CD4-positive, CD25-positive, alpha-beta regulatory T cell (primary cell): ENCODE data around the gene KBTBD13. TPM values are rescaled to one million over a fixed set of nuclear protein-coding genes. Genes with fewer than 3 reads are reported as not detected.

Experiments
- ATAC-seq, 2 donors: fragments of 150-1000 bp; cut with Tn5 transposase; one replicate each; pipeline ENCODE4 v1.10.0; 2021; ENCODE audit warnings: low read depth in 2 of 2, moderate number of reproducible peaks in 2 of 2, moderate library complexity in 1 of 2
- DNase-seq, 3 donors: peaks; one replicate each; pipeline versions ENCODE4 v3.0.0 to v3.0.0-alpha.2; 2012 to 2022; ENCODE audit warnings: mixed read lengths in 1 of 3
- H3K27ac ChIP-seq: one replicate; pipeline ENCODE4 v1.7.0; 2013; ENCODE audit warnings: mild to moderate bottlenecking, low read length; ENCODE audit not compliant: insufficient read depth, poor library complexity, severe bottlenecking
- H3K27me3 ChIP-seq: one replicate; pipeline ENCODE4 v1.7.0; 2013; ENCODE audit warnings: low read length; ENCODE audit not compliant: control insufficient read depth, insufficient read depth
- H3K36me3 ChIP-seq: one replicate; pipeline ENCODE4 v1.7.0; 2013; ENCODE audit warnings: mild to moderate bottlenecking, low read length, moderate library complexity; ENCODE audit not compliant: control insufficient read depth, insufficient read depth
- H3K4me1 ChIP-seq: 2 replicates; pipeline ENCODE4 v1.7.0; 2013; ENCODE audit warnings: mild to moderate bottlenecking, low read length; ENCODE audit not compliant: insufficient read depth, control insufficient read depth, poor library complexity, severe bottlenecking
- H3K4me3 ChIP-seq: one replicate; pipeline ENCODE4 v1.7.0; 2013; ENCODE audit warnings: low read depth, mild to moderate bottlenecking, low read length, moderate library complexity
- H3K9me3 ChIP-seq, 2 experiments: 1 replicate in 1 of 2; 2 replicates in 1 of 2; pipeline ENCODE4 v1.7.0; 2013; ENCODE audit warnings: low read length in 2 of 2, mild to moderate bottlenecking in 1 of 2, moderate library complexity in 1 of 2; ENCODE audit not compliant: control insufficient read depth in 2 of 2
- H3K27ac Mint-ChIP-seq, 3 donors: one replicate each; pipeline ENCODE4 v1.8.0; 2020 to 2022; ENCODE audit warnings: mild to moderate bottlenecking in 3 of 3, mixed read lengths in 3 of 3, moderate library complexity in 2 of 3
- H3K27me3 Mint-ChIP-seq: one replicate; pipeline ENCODE4 v1.8.0; 2022; ENCODE audit warnings: mild to moderate bottlenecking, mixed read lengths
- H3K36me3 Mint-ChIP-seq: one replicate; pipeline ENCODE4 v1.8.0; 2020; ENCODE audit warnings: mixed read lengths
- H3K4me1 Mint-ChIP-seq, 4 donors: one replicate each; pipeline ENCODE4 v1.8.0; 2020 to 2022; ENCODE audit warnings: mixed read lengths in 4 of 4, mild to moderate bottlenecking in 1 of 4
- H3K4me3 Mint-ChIP-seq, 4 donors: one replicate each; pipeline ENCODE4 v1.8.0; 2020 to 2022; ENCODE audit warnings: mild to moderate bottlenecking in 4 of 4, mixed read lengths in 4 of 4, moderate library complexity in 3 of 4
- H3K9me3 Mint-ChIP-seq, 7 donors: one replicate each; pipeline ENCODE4 v1.8.0; 2020 to 2022; ENCODE audit warnings: mixed read lengths in 7 of 7, mild to moderate bottlenecking in 3 of 7, moderate library complexity in 2 of 7
- polyA plus RNA-seq, 4 donors: library from polyadenylated mRNA; unstranded; fragments of 300-500 nt; fragmentation: Illumina TruSeq; gene quantifications; one replicate each; pipeline ENCODE4 v1.2.3, GENCODE V29; 2021
- total RNA-seq: library from RNA; stranded (reverse); gene quantifications from one replicate; pipeline ENCODE4 v1.2.3, GENCODE V29; 2022

KBTBD13 gene
- total and polyA plus RNA-seq, 5 donors from 2014 or later, result not detected

DNA sequence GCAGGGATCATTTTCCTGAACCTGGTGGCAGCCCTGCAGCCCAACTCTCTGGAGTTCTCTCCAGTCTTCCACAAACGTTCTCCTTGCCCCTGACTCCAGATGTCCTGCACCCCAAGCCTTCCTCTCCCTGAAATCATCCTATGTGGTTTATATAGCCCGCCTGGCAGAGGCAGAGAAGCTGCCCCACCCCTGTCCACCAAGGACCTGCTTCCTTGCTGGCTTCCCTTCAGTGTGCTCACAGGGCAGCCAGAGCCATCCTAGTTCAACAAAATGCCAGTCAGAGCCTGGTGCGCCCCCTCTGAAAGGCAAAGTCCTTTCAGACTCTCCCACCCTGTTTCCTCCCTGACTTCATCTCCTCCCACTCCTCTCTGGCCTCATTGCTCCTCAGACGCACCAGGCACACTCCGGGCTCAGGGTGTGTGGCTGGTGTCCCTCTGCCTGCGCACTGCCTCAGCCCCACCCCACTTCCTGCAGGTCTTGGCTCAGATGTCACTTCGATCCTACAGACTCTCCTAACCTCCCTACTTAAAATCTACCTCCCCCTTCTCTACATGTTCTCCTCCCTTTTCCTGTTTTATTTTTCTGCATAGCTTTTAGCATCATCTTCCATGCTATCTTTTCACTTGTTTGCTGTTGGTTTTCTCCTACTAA lies 5.9 kb downstream of the KBTBD13 start:
- Histone ChIP-seq H3K4me3 (no peak overlapping the region), H3K27me3 (peaks cover 8% of the 10 kb centered on the region), H3K27ac (no peak overlapping the region), H3K9me3 (no peaks in the 10 kb centered on the region), H3K36me3 (no peaks in the 10 kb centered on the region), H3K4me1 (peaks cover 9% of the 10 kb centered on the region)
- peak overlapping the region; percentile 29 to 83 (median 33) for H3K27ac Mint-ChIP-seq
- ATAC-seq, result peak; percentile 53 to 73
- H3K27me3 Mint-ChIP-seq, result peaks cover 37% of the 10 kb centered on the region
- peak overlapping the region in 2 of 4 donors; percentile 55 to 79 for H3K4me3 Mint-ChIP-seq
- no peaks in the 10 kb centered on the region for H3K36me3 Mint-ChIP-seq
- H3K9me3 Mint-ChIP-seq, result peaks cover 0 to 3% (median 0%) of the 10 kb centered on the region in 7 donors
- peak in 1 of 3 donors; percentile 28 for DNase-seq
- H3K4me1 Mint-ChIP-seq, result peaks cover 0 to 17% (median 5%) of the 10 kb centered on the region in 4 donors

DNA sequence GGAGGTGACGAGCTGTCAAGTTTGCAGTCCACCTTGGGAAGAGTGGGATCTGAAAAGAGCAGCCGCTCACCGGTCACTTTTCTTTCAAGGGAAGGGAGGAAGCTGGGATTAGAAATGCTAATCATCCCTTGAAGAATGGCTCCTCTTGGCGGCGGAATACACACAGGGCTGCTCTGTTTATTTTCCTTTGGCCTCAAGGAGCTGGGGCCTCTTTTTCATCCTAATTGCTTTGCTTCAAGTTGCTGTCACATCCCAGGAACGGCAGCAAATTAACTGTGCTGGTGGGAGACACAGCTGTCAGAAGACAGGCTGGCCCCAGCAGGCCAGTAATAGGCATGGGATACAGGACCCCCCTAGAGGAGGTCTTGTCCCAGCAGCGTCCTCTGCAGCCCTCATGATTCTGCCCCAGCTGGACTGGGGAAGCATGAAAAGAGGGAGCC lies 6.7 kb downstream of the KBTBD13 start:
- H3K4me1 Mint-ChIP-seq, result peaks cover 0 to 10% (median 6%) of the 10 kb centered on the region in 4 donors
- Histone ChIP-seq H3K9me3 (no peaks in the 10 kb centered on the region), H3K4me3 (no peak overlapping the region), H3K27ac (no peak overlapping the region), H3K36me3 (no peaks in the 10 kb centered on the region), H3K27me3 (peaks cover 8% of the 10 kb centered on the region), H3K4me1 (peaks cover 9% of the 10 kb centered on the region)
- H3K4me3 Mint-ChIP-seq, result peak overlapping the region in 1 of 4 donors; percentile 0
- no peaks in the 10 kb centered on the region for H3K36me3 Mint-ChIP-seq
- no peak for ATAC-seq
- no peak for DNase-seq
- peaks cover 33% of the 10 kb centered on the region for H3K27me3 Mint-ChIP-seq
- peaks cover 0 to 3% (median 0%) of the 10 kb centered on the region in 7 donors for H3K9me3 Mint-ChIP-seq
- peak overlapping the region in 1 of 3 donors; percentile 7 for H3K27ac Mint-ChIP-seq

DNA sequence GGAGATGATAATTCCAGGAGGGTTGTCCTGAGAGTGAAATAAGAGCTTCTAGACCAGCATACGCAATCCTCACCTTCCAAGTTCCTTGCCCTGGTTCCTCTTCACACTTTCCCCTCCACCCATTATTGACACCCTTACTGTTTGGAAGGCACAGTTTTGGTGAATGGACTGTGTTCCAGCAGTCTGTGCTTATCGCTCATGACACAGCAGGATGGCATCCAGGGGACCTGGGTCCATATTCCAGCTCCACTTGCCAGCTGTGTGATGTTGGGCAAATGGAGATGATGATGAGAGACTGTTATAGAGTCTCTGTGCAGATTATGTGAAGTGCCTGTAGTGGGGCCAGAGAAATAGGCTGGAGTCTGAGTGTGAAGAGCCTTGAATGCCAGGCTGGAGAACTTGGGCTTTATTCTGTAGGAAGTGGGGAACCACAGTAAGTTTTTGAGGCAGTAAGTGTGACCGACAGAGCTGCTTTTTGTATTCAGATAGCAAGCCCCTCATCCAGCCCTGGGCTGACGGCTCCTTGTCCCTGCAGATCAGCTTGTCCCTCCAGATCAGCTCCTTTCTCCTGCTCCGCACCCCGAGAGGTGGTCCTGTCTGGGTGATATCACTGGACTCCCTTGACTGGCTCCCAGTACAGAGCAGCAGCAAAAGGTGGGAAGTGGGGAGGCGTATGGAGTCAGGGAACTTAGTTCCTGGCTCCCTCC lies 8.1 kb downstream of the KBTBD13 start:
- DNase-seq (no peak), ATAC-seq (no peak)
- peaks cover 6% of the 10 kb centered on the region for H3K27me3 ChIP-seq
- Mint-ChIP-seq H3K4me3 (no peak overlapping the region), H3K27ac (no peak overlapping the region), H3K36me3 (no peaks in the 10 kb centered on the region), H3K27me3 (peaks cover 29% of the 10 kb centered on the region), H3K4me1 (peaks cover 0 to 10% (median 6%) of the 10 kb centered on the region in 4 donors), H3K9me3 (no peaks in the 10 kb centered on the region)
- H3K4me1 ChIP-seq, result peaks cover 9% of the 10 kb centered on the region
- H3K27ac ChIP-seq, result no peak overlapping the region
- no peak overlapping the region for H3K4me3 ChIP-seq
- H3K9me3 ChIP-seq, result no peaks in the 10 kb centered on the region
- H3K36me3 ChIP-seq, result no peaks in the 10 kb centered on the region

DNA sequence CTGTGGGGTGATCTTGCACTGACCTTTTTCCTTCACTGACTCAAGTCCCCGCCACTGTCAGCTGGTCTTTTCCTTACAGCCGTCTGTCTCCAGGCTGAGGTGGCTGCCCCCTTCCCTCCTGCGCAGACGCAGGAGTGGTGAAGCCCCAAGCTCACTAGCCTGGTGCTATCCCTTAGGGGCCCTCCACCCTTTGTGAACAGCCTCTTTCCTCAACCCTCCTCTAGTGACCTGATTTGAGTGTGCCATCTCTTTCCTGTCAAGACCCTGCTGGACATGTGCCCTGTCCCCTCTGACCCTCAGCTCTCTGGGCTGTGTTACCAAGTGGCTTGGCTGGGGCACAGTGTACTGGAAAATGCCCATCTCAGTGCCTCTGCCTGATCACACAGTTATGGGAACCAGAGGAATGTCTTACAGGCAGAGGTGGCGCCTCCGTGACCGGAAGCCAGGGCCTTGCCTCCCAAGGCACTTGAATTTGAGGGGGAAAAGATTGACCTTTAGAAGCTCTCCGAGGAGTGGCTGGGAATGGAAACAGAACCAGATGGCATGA lies 8.7 kb downstream of the KBTBD13 start:
- DNase-seq (no peak), ATAC-seq (no peak)
- Histone ChIP-seq H3K36me3 (no peaks in the 10 kb centered on the region), H3K4me3 (no peak overlapping the region), H3K27me3 (peaks cover 6% of the 10 kb centered on the region), H3K27ac (no peak overlapping the region), H3K4me1 (peaks cover 9% of the 10 kb centered on the region), H3K9me3 (no peaks in the 10 kb centered on the region)
- peak overlapping the region in 1 of 3 donors; percentile 26 for H3K27ac Mint-ChIP-seq
- H3K4me1 Mint-ChIP-seq, result peaks cover 0 to 10% (median 6%) of the 10 kb centered on the region in 4 donors
- peaks cover 29% of the 10 kb centered on the region for H3K27me3 Mint-ChIP-seq
- H3K4me3 Mint-ChIP-seq, result no peak overlapping the region
- H3K36me3 Mint-ChIP-seq, result no peaks in the 10 kb centered on the region
- H3K9me3 Mint-ChIP-seq, result no peaks in the 10 kb centered on the region

DNA sequence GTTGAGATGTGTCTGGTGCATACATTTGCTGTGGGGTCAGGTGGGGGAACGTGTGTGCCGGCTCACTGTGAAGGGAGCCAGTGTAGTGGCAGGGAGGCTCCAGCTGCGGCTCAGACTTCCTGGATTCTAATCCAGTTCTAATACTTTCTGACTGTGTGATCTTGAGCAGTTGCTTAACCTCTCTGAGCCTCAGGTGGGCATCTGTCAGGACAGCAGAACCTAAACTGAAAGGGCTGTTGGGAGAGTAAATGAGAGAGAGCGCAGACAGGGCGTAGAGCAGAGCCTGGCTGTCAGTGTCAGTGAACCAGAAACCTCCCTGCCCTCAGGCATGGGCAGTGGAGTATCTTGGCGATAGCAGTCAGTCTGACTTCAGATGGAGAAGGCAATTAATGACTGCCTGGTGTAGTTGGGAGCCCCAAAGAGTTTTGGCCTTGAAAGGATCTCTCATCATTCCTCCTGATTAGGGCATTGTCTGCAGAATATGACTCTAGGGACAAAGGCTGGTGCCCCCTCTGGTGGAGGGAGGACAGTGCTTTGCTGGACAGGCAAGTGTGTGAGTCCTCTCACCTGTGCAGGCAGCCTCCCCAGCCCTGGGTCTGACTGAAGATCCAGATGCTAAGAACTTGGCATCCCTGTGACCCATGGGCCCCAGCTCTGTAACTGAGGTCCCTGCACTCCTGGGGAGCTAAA lies 9.6 kb downstream of the KBTBD13 start:
- H3K36me3 ChIP-seq, result no peaks in the 10 kb centered on the region
- H3K9me3 Mint-ChIP-seq, result no peaks in the 10 kb centered on the region
- H3K27ac ChIP-seq, result no peak overlapping the region
- H3K4me3 ChIP-seq, result no peak overlapping the region
- peaks cover 0 to 10% (median 6%) of the 10 kb centered on the region in 4 donors for H3K4me1 Mint-ChIP-seq
- peak overlapping the region in 1 of 3 donors; percentile 56 for H3K27ac Mint-ChIP-seq
- H3K27me3 Mint-ChIP-seq, result peaks cover 21% of the 10 kb centered on the region
- peaks cover 9% of the 10 kb centered on the region for H3K4me1 ChIP-seq
- no peak overlapping the region for H3K4me3 Mint-ChIP-seq
- DNase-seq (peak in 1 of 3 donors; percentile 30), ATAC-seq (no peak)
- no peaks in the 10 kb centered on the region for H3K36me3 Mint-ChIP-seq
- no peaks in the 10 kb centered on the region for H3K9me3 ChIP-seq
- H3K27me3 ChIP-seq, result peaks cover 6% of the 10 kb centered on the region

DNA sequence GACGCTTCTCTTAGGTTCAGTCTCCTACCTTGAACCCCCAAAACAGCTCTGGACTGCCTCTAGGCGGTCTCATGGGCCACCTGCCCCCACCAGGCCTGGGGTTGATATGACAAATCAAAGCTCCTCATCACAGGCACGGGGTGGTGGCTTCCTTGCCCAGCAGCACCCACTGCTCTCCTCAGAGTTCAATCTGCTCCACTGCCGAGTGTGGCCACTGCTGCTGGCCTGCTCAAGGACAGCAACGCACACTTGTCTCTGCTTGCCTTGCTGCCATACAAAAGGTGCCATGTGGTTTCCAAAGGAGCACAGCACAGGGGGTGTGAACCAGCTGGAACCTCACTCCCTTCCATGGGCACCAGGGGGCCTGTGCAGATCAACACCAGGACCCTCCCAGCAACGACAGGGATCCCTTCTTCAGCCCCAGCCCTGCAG lies 10.2 kb downstream of the KBTBD13 start:
- H3K27me3 ChIP-seq, result peaks cover 6% of the 10 kb centered on the region
- H3K27ac Mint-ChIP-seq, result no peak overlapping the region
- no peak overlapping the region for H3K4me3 Mint-ChIP-seq
- H3K36me3 Mint-ChIP-seq, result no peaks in the 10 kb centered on the region
- no peak overlapping the region for H3K4me3 ChIP-seq
- no peaks in the 10 kb centered on the region for H3K36me3 ChIP-seq
- H3K4me1 ChIP-seq, result peaks cover 9% of the 10 kb centered on the region
- DNase-seq (no peak), ATAC-seq (no peak)
- H3K9me3 ChIP-seq, result no peaks in the 10 kb centered on the region
- peaks cover 15% of the 10 kb centered on the region for H3K27me3 Mint-ChIP-seq
- no peak overlapping the region for H3K27ac ChIP-seq
- no peaks in the 10 kb centered on the region for H3K9me3 Mint-ChIP-seq
- peaks cover 0 to 10% (median 6%) of the 10 kb centered on the region in 4 donors for H3K4me1 Mint-ChIP-seq

DNA sequence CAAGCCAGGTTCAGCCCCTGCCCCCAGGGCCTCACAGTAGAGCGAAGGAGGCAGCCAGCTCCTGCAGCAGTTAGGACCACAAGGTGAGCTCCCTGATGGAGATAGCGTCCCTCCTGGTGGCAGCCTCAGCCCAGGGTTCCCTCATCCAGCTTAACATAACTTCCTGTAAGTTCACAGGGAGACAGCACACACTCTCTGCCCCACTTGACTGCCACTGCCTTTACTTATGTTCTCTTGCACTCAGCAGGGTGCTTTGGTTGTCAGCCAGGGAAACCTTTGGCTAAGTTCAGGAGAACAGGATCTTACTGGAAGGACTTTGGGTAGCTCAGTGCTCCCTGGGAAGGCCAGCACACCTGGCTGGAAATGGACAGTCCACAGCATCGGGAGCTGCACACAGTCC lies 10.9 kb downstream of the KBTBD13 start:
- Mint-ChIP-seq H3K27me3 (peaks cover 12% of the 10 kb centered on the region), H3K27ac (peak overlapping the region in 1 of 3 donors; percentile 14), H3K9me3 (no peaks in the 10 kb centered on the region), H3K4me1 (peaks cover 0 to 6% (median 5%) of the 10 kb centered on the region in 4 donors), H3K36me3 (no peaks in the 10 kb centered on the region), H3K4me3 (no peak overlapping the region)
- no peak for DNase-seq
- no peak for ATAC-seq
- Histone ChIP-seq H3K4me1 (peaks cover 5% of the 10 kb centered on the region), H3K27me3 (peaks cover 6% of the 10 kb centered on the region), H3K4me3 (no peak overlapping the region), H3K27ac (no peak overlapping the region), H3K9me3 (no peaks in the 10 kb centered on the region), H3K36me3 (no peaks in the 10 kb centered on the region)
